HepG2 (cell line): ENCODE data around the gene CERS1. TPM values are rescaled to one million over a fixed set of nuclear protein-coding genes. Genes with fewer than 3 reads are reported as not detected.

Experiments
- BHLHE40 ChIP-seq: IDR thresholded peaks from 2 replicates; pipeline ENCODE4 v1.6.1; 2011; ENCODE audit warnings: low read length, improper control_type of control experiment
- HNF4G ChIP-seq, 2 experiments: sonication (generic) in 1 of 2; formaldehyde crosslinking in 1 of 2; IDR thresholded peaks; 2 replicates each; pipeline versions ENCODE4 v1.4.0 to v1.6.1; 2011 to 2020; ENCODE audit warnings: borderline replicate concordance in 2 of 2, low read depth in 2 of 2, mild to moderate bottlenecking in 2 of 2, low read length in 1 of 2, missing genetic modification reagents in 1 of 2, moderate library complexity in 1 of 2
- HNRNPLL ChIP-seq: fragments of 200-400 bp; formaldehyde crosslinking; IDR thresholded peaks from 2 replicates; pipeline ENCODE4 v1.6.1; 2017; ENCODE audit warnings: mild to moderate bottlenecking, low read depth, low read length; ENCODE audit not compliant: poor library complexity, severe bottlenecking
- IKZF4 ChIP-seq: sonication (generic); formaldehyde crosslinking; IDR thresholded peaks from 2 replicates; pipeline ENCODE4 v1.5.1; 2020; ENCODE audit warnings: borderline replicate concordance, mild to moderate bottlenecking, low read depth, missing genetic modification reagents; ENCODE audit errors: not compliant biosample characterization
- KAT8 ChIP-seq: IDR thresholded peaks from 2 replicates; pipeline ENCODE4 v1.6.1; 2016; ENCODE audit warnings: missing genetic modification reagents, missing compliant biosample characterization
- KDM5A ChIP-seq: fragments of 200-600 bp; sonication (generic); IDR thresholded peaks from 2 replicates; pipeline ENCODE4 v1.7.0; 2018; ENCODE audit warnings: antibody characterized with exemption, mild to moderate bottlenecking, low read length, borderline replicate concordance
- PHF20 ChIP-seq: sonication (generic); formaldehyde crosslinking; IDR thresholded peaks from 2 replicates; pipeline ENCODE4 v1.5.0; 2020; ENCODE audit warnings: mild to moderate bottlenecking, missing genetic modification reagents
- RAD21 ChIP-seq: fragments of 450-650 bp; formaldehyde crosslinking; IDR thresholded peaks from 2 replicates; pipeline ENCODE4 v1.5.0; 2020; ENCODE audit warnings: mild to moderate bottlenecking
- TCF7L2 ChIP-seq: IDR thresholded peaks from 2 replicates; pipeline ENCODE4 v1.6.1; 2011; ENCODE audit warnings: mild to moderate bottlenecking, low read depth, low read length, moderate library complexity
- U2AF2 ChIP-seq: fragments of 200-400 bp; formaldehyde crosslinking; IDR thresholded peaks from 2 replicates; pipeline ENCODE4 v1.6.1; 2017; ENCODE audit warnings: low read depth, mild to moderate bottlenecking, low read length
- ZBTB42 ChIP-seq: sonication (generic); formaldehyde crosslinking; IDR thresholded peaks from 2 replicates; pipeline ENCODE4 v1.5.0; 2020; ENCODE audit warnings: mild to moderate bottlenecking, missing genetic modification reagents
- ZNF124 ChIP-seq: sonication (generic); formaldehyde crosslinking; IDR thresholded peaks from 2 replicates; pipeline ENCODE4 v1.4.0; 2020; ENCODE audit warnings: missing genetic modification reagents
- ZNF367 ChIP-seq: sonication (generic); formaldehyde crosslinking; IDR thresholded peaks from 2 replicates; pipeline ENCODE4 v1.4.0; 2020; ENCODE audit warnings: missing genetic modification reagents, borderline replicate concordance
- ZNF468 ChIP-seq: sonication (generic); formaldehyde crosslinking; IDR thresholded peaks from 2 replicates; pipeline ENCODE4 v1.8.0; 2022; ENCODE audit warnings: mild to moderate bottlenecking, moderate library complexity, missing genetic modification reagents
- ZNF713 ChIP-seq: sonication (generic); formaldehyde crosslinking; IDR thresholded peaks from 2 replicates; pipeline ENCODE4 v1.4.0; 2020; ENCODE audit warnings: mild to moderate bottlenecking, missing genetic modification reagents
- ZNF775 ChIP-seq: sonication (generic); formaldehyde crosslinking; IDR thresholded peaks from 2 replicates; pipeline ENCODE4 v1.4.0; 2020; ENCODE audit warnings: missing genetic modification reagents, mild to moderate bottlenecking, moderate library complexity, borderline replicate concordance
- ZSCAN22 ChIP-seq: sonication (generic); formaldehyde crosslinking; IDR thresholded peaks from 2 replicates; pipeline ENCODE4 v1.4.0; 2020; ENCODE audit warnings: mild to moderate bottlenecking, missing genetic modification reagents
- polyA plus RNA-seq, 8 experiments: library from polyadenylated mRNA; depleted of rRNA in 3 of 8; stranded (reverse) in 7 of 8; unstranded in 1 of 8; fragments of >200 nt; fragmentation: Illumina TruSeq in 4 of 8; extraction: Trizol in 4 of 8; gene quantifications; 2 replicates each; pipeline versions ENCODE4 v1.2.1 to v1.2.3, GENCODE V29; 2011 to 2016; ENCODE audit warnings: low read depth in 4 of 8, missing spikeins in 1 of 8, mixed read lengths in 1 of 8; ENCODE audit not compliant: insufficient read depth in 1 of 8
- total RNA-seq, 5 experiments: library from RNA; depleted of rRNA; stranded (reverse); fragments of >200 nt; fragmentation: Illumina TruSeq; extraction: Trizol; gene quantifications; 2 replicates each; pipeline ENCODE4 v1.2.3, GENCODE V29; 2016; ENCODE audit warnings: low read depth in 1 of 5
- TF ChIP-seq, protein P1 (sequence below): sonication (generic); formaldehyde crosslinking; IDR thresholded peaks from 2 replicates; pipeline ENCODE4 v1.4.0; 2020; ENCODE audit warnings: missing genetic modification reagents
- TF ChIP-seq, protein P2 (sequence below): sonication (generic); formaldehyde crosslinking; IDR thresholded peaks from 2 replicates; pipeline ENCODE4 v1.4.0; 2020; ENCODE audit warnings: low read depth, missing genetic modification reagents

CERS1 gene
- total and polyA plus RNA-seq, 2 of the 13 experiments (the other 11 are each of a cell fraction or from before 2014, with no cell fraction given), result 4.6 to 9.8 TPM

DNA sequence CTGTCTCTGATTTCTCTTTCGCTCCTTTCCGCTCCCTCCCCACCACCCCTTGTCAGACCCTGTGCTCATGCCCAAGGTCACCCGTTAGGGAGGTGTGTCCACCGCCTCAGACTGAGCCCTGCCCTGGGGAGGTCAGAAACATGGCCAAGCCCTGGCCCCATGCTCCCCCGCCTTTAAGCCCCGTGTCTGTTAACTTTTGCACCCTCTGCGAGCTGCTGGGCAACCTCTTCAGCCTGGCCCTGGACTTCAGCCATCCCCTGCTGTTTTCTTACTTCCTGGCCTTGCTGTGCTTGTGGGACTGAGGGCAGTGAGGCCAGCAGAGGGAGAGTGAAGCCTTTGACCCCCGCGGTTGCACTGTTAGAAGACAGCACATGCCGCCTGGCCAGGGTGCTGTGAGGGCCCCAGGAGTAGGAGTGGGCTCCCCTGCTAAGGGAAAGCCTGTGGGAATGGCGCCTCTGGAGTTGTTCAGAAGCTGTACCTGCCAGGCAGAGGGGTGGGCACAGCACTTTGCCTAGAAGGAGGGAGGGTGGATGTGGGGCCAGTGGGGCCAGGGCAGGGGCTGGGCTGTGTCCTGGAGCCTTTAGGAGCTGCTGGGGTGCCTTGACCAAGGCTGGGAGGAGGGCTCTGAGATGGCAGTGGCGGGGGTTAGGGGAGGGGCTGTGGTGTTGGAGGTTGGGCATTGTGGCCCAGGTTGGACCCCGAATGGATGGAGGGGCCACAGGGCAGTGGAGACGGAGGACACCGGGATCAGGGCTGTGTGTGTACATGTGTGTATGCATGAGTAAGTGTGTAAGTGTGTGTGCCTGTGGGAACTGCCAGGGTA is 56.3 kb downstream of the CERS1 start (continued):
- TF ChIP-seq, protein P1, sequence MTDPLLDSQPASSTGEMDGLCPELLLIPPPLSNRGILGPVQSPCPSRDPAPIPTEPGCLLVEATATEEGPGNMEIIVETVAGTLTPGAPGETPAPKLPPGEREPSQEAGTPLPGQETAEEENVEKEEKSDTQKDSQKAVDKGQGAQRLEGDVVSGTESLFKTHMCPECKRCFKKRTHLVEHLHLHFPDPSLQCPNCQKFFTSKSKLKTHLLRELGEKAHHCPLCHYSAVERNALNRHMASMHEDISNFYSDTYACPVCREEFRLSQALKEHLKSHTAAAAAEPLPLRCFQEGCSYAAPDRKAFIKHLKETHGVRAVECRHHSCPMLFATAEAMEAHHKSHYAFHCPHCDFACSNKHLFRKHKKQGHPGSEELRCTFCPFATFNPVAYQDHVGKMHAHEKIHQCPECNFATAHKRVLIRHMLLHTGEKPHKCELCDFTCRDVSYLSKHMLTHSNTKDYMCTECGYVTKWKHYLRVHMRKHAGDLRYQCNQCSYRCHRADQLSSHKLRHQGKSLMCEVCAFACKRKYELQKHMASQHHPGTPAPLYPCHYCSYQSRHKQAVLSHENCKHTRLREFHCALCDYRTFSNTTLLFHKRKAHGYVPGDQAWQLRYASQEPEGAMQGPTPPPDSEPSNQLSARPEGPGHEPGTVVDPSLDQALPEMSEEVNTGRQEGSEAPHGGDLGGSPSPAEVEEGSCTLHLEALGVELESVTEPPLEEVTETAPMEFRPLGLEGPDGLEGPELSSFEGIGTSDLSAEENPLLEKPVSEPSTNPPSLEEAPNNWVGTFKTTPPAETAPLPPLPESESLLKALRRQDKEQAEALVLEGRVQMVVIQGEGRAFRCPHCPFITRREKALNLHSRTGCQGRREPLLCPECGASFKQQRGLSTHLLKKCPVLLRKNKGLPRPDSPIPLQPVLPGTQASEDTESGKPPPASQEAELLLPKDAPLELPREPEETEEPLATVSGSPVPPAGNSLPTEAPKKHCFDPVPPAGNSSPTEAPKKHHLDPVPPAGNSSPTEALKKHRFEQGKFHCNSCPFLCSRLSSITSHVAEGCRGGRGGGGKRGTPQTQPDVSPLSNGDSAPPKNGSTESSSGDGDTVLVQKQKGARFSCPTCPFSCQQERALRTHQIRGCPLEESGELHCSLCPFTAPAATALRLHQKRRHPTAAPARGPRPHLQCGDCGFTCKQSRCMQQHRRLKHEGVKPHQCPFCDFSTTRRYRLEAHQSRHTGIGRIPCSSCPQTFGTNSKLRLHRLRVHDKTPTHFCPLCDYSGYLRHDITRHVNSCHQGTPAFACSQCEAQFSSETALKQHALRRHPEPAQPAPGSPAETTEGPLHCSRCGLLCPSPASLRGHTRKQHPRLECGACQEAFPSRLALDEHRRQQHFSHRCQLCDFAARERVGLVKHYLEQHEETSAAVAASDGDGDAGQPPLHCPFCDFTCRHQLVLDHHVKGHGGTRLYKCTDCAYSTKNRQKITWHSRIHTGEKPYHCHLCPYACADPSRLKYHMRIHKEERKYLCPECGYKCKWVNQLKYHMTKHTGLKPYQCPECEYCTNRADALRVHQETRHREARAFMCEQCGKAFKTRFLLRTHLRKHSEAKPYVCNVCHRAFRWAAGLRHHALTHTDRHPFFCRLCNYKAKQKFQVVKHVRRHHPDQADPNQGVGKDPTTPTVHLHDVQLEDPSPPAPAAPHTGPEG, result peak; percentile 41; the same call in 1 of the 2 replicates
- TF ChIP-seq RAD21 (CRISPR knock-in tag), result peak; percentile 37
- TF ChIP-seq KDM5A, result no peak
- TF ChIP-seq, protein P2, sequence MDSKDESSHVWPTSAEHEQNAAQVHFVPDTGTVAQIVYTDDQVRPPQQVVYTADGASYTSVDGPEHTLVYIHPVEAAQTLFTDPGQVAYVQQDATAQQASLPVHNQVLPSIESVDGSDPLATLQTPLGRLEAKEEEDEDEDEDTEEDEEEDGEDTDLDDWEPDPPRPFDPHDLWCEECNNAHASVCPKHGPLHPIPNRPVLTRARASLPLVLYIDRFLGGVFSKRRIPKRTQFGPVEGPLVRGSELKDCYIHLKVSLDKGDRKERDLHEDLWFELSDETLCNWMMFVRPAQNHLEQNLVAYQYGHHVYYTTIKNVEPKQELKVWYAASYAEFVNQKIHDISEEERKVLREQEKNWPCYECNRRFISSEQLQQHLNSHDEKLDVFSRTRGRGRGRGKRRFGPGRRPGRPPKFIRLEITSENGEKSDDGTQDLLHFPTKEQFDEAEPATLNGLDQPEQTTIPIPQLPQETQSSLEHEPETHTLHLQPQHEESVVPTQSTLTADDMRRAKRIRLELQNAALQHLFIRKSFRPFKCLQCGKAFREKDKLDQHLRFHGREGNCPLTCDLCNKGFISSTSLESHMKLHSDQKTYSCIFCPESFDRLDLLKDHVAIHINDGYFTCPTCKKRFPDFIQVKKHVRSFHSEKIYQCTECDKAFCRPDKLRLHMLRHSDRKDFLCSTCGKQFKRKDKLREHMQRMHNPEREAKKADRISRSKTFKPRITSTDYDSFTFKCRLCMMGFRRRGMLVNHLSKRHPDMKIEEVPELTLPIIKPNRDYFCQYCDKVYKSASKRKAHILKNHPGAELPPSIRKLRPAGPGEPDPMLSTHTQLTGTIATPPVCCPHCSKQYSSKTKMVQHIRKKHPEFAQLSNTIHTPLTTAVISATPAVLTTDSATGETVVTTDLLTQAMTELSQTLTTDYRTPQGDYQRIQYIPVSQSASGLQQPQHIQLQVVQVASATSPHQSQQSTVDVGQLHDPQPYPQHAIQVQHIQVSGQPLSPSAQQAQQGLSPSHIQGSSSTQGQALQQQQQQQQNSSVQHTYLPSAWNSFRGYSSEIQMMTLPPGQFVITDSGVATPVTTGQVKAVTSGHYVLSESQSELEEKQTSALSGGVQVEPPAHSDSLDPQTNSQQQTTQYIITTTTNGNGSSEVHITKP, result peak; percentile 76; the same call in 1 of the 2 replicates
- TF ChIP-seq IKZF4 (CRISPR knock-in tag), result no peak
- no peak for TF ChIP-seq ZNF468 (CRISPR knock-in tag)
- TF ChIP-seq U2AF2, result no peak
- TF ChIP-seq ZNF775 (CRISPR knock-in tag), result no peak
- TF ChIP-seq ZSCAN22 (CRISPR knock-in tag), result no peak
- peak; percentile 99 for TF ChIP-seq BHLHE40
- TF ChIP-seq ZBTB42 (CRISPR knock-in tag), result no peak
- TF ChIP-seq HNF4G (IDR thresholded peaks at IDR 0.05; ENCODE audit: borderline replicate concordance, low read depth, low read length), result peak; percentile 84
- TF ChIP-seq HNF4G (CRISPR knock-in tag; IDR thresholded peaks at IDR 0.05; ENCODE audit: borderline replicate concordance, low read depth), result peak; percentile 95; the same call in 1 of the 2 replicates
- 0 out of 2 replicates have a peak, but pooled peaks have one; percentile 7 for TF ChIP-seq PHF20 (CRISPR knock-in tag)
- peak; percentile 32 for TF ChIP-seq HNRNPLL
- TF ChIP-seq KAT8 (CRISPR knock-in tag), result peak; percentile 68
- TF ChIP-seq ZNF124, result 0 out of 2 replicates have a peak, but pooled peaks have one; percentile 65
- TF ChIP-seq TCF7L2, result no peak
- TF ChIP-seq ZNF713 (CRISPR knock-in tag), result peak; percentile 94; the same call in 1 of the 2 replicates
- TF ChIP-seq ZNF367 (CRISPR knock-in tag), result no peak
